ENCODE results near the gene SFTA2. TPM values are rescaled to one million over a fixed set of nuclear protein-coding genes. Genes with fewer than 3 reads are reported as not detected.

The SFTA2 gene
- total RNA-seq, 1 experiment from 2014 or later, result not detected

DNA sequence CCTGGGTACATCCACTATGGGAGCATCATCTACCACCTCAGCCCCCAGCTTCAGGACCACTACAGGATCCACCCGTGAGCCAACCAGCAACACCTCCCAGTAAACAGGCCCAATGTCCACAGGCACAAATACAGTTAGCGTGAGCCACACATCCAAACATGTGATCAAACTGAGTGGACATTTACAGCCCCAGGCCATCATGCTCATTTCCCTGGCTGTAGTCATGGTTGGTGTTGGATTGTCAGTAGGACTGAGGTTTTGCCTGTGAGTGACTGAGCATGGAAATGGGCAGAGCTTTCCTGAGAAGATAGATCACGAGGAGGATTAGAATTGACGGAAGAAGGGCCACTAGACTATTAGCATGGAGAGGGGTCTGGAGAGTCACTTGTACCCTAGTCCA, 40.8 kb upstream of the SFTA2 start:
- no peak overlapping the region for H2AFZ ChIP-seq (ENCODE audit: low read depth, low read length, poor library complexity, severe bottlenecking)
- H3K4me2 ChIP-seq (ENCODE audit: low read length), result no peak overlapping the region
- H3K27me3 ChIP-seq (ENCODE audit: insufficient read depth, low read length), result no peaks in the 10 kb centered on the region
- H3K27ac ChIP-seq (ENCODE audit: low read depth, low read length), result no peak overlapping the region
- ChIA-PET POLR2A (no interaction called here), RAD21 (ENCODE audit: low non-redundant PET in 1 of 2, low total read pairs in 2 of 2, uncharacterized antibody in 2 of 2, unreplicated experiment in 2 of 2) (no interaction called here), CTCF (no interaction called here)
- no peak for ATAC-seq
- no peak for DNase-seq (ENCODE audit: low read depth, low spot score)
- intact Hi-C loops (cut with micrococcal nuclease), result no loop called here
- no TSS peak for BruUV-seq (replicated peaks)
- no peaks in the 10 kb centered on the region for H3K79me2 ChIP-seq (ENCODE audit: insufficient read depth, low read length)
- H3K4me1 ChIP-seq (ENCODE audit: control insufficient read depth in 1 of 2, insufficient read depth in 2 of 2, low read length in 2 of 2), result no peaks in the 10 kb centered on the region
- H3K36me3 ChIP-seq (ENCODE audit: control insufficient read depth in 1 of 2, insufficient read depth in 2 of 2, low read length in 2 of 2), result no peaks in the 10 kb centered on the region
- no peaks in the 10 kb centered on the region for H4K20me1 ChIP-seq (ENCODE audit: insufficient read depth)
- H3K9me3 ChIP-seq (ENCODE audit: control insufficient read depth in 1 of 2, insufficient read depth in 1 of 2, low read depth in 1 of 2, low read length in 2 of 2), result no peaks in the 10 kb centered on the region
- TF ChIP-seq TCF7L2 (IDR thresholded peaks at IDR 0.05; ENCODE audit: borderline replicate concordance, extremely low read depth, insufficient read depth, insufficient read length), result no peak
- TF ChIP-seq JUND (IDR thresholded peaks at IDR 0.05), result no peak
- TF ChIP-seq POLR2A (IDR thresholded peaks at IDR 0.05; ENCODE audit: borderline replicate concordance, extremely low read depth, insufficient read depth, insufficient read length), result no peak
- TF ChIP-seq CEBPB (IDR thresholded peaks at IDR 0.05; ENCODE audit: low read depth), result no peak
- TF ChIP-seq, protein P1, sequence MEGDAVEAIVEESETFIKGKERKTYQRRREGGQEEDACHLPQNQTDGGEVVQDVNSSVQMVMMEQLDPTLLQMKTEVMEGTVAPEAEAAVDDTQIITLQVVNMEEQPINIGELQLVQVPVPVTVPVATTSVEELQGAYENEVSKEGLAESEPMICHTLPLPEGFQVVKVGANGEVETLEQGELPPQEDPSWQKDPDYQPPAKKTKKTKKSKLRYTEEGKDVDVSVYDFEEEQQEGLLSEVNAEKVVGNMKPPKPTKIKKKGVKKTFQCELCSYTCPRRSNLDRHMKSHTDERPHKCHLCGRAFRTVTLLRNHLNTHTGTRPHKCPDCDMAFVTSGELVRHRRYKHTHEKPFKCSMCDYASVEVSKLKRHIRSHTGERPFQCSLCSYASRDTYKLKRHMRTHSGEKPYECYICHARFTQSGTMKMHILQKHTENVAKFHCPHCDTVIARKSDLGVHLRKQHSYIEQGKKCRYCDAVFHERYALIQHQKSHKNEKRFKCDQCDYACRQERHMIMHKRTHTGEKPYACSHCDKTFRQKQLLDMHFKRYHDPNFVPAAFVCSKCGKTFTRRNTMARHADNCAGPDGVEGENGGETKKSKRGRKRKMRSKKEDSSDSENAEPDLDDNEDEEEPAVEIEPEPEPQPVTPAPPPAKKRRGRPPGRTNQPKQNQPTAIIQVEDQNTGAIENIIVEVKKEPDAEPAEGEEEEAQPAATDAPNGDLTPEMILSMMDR (IDR thresholded peaks at IDR 0.05 in 2 of 3, conservative IDR thresholded peaks at IDR 0.05 in 1 of 3; ENCODE audit: borderline replicate concordance in 1 of 3, insufficient read depth in 1 of 3, low read depth in 2 of 3, low read length in 2 of 3), result no peak
- TF ChIP-seq EZH2phosphoT487 (IDR thresholded peaks at IDR 0.05; ENCODE audit: borderline replicate concordance), result no peak
- no peak for TF ChIP-seq ELF1 (IDR thresholded peaks at IDR 0.05; ENCODE audit: borderline replicate concordance, low read depth)
- no peak for TF ChIP-seq ZBTB33 (IDR thresholded peaks at IDR 0.05; ENCODE audit: extremely low read depth, insufficient replicate concordance, low read length)
- H3K9me2 ChIP-seq (ENCODE audit: insufficient read depth), result no peaks in the 10 kb centered on the region
- H3K4me3 ChIP-seq (replicated peaks in 1 of 2; ENCODE audit: low read depth in 1 of 2, low read length in 2 of 2), result no peak overlapping the region
- no peak overlapping the region for H3K9ac ChIP-seq (ENCODE audit: low read length)
